DMS153 treated with DMSO at 0.1 percent for 48 hours (cell line): ENCODE data around the gene COA5.
A peak's percentile ranks its signal among the peaks of the same experiment; 100 is the strongest.

Source experiments
- DNase-seq: peaks from one replicate; lab custom pipeline; 2025; ENCODE audit not compliant: unreplicated experiment; lab: John Stamatoyannopoulos, UW

COA5 gene

GRCh38 chr2:98608116-98608961 is at the start of gene COA5, which contains the start of gene UNC50:
COA5 (minus strand) TSS chr2:98608512; CDS start chr2:98608405, 107 bp downstream.
UNC50 (plus strand) TSS chr2:98608589; CDS start chr2:98609760, 1,171 bp downstream.
- peak; percentile 70 for DNase-seq

GRCh38 chr2:98656800-98657199 is 48.5 kb upstream of the COA5 start:
- DNase-seq: no peak

- no peak for DNase-seq
Observed at GRCh38 chr2:98654699-98655495, 46.6 kb upstream of the COA5 start.

- DNase-seq: no peak
Observed at GRCh38 chr2:98650998-98651397, 42.7 kb upstream of the COA5 start.

GRCh38 chr2:98649992-98650375 is 41.7 kb upstream of the COA5 start:
- DNase-seq: no peak

GRCh38 chr2:98649135-98649991 is 41.1 kb upstream of the COA5 start:
- peak; percentile 90 for DNase-seq

GRCh38 chr2:98648451-98648850 is 40.1 kb upstream of the COA5 start:
- DNase-seq: no peak

GRCh38 chr2:98647636-98648035 is 39.3 kb upstream of the COA5 start:
- DNase-seq: no peak

GRCh38 chr2:98643496-98644100 is 35.3 kb upstream of the COA5 start:
- no peak for DNase-seq

- no peak for DNase-seq
Observed at GRCh38 chr2:98637401-98638147, 29.3 kb upstream of the COA5 start.

GRCh38 chr2:98634406-98635092 is 26.2 kb upstream of the COA5 start:
- no peak for DNase-seq

- no peak for DNase-seq
Observed at GRCh38 chr2:98632351-98632750, 24.0 kb upstream of the COA5 start.

- no peak for DNase-seq
Observed at GRCh38 chr2:98623657-98624056, 15.3 kb upstream of the COA5 start.

- no peak for DNase-seq
Observed at GRCh38 chr2:98617149-98617548, 8.8 kb upstream of the COA5 start.

- DNase-seq: no peak
Observed at GRCh38 chr2:98615481-98615880, 7.2 kb upstream of the COA5 start.

- DNase-seq: no peak
Observed at GRCh38 chr2:98614024-98614739, 5.9 kb upstream of the COA5 start.

- DNase-seq: no peak
Observed at GRCh38 chr2:98608962-98609604, 771 bp upstream of the COA5 start.

GRCh38 chr2:98607741-98608115 is 584 bp downstream of the COA5 start:
- no peak for DNase-seq
